Measurements from ENCODE around the gene EXOC4.
"Not testable (repeated sequence)": the region's sequence is repeated elsewhere in the genome, so short reads cannot be mapped to it uniquely, and the experiment has no call there.

EXOC4 gene

GRCh38 chr7:133635541-133635940 lies 382.7 kb downstream of the EXOC4 start:
- Histone ChIP-seq H3K4me1 (ENCODE audit: control insufficient read depth, insufficient read depth, low read length) (no peaks in the 10 kb centered on the region), H3K27ac (ENCODE audit: insufficient read depth, low read depth, low read length, poor library complexity, severe bottlenecking) (no peak overlapping the region), H3K36me3 (ENCODE audit: control insufficient read depth, insufficient read depth, low read length) (no peaks in the 10 kb centered on the region), H3K27me3 (ENCODE audit: control insufficient read depth, insufficient read depth, low read length, poor library complexity, severe bottlenecking) (no peaks in the 10 kb centered on the region), H3K9me3 (ENCODE audit: control insufficient read depth, low read length) (no peaks in the 10 kb centered on the region), H3K4me3 (ENCODE audit: insufficient read depth, low read depth, low read length) (no peak overlapping the region)
- WGBS, 2 experiments, result 87 to 94% methylated on average over 1 of the region's 1 CpG

DNA sequence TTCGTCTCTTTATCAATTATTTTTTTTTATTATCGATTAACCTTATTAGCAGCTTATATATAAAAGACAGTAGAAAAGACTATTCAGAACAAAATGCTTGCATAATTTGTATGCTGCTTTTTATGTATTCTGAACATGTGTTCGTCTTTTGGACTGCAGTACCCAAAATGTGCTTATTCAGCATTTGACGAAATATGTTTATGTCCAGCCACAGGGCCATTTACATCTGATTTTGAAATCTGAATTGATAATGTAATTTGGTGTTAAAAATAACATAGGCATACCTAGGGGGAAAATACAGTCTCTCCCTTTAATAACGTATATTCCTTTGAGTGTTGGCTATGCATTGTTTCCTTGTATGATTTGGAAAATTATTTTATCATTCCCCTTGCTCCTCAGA lies 386.0 kb downstream of the EXOC4 start:
- no peaks in the 10 kb centered on the region for H3K36me3 ChIP-seq (ENCODE audit: control insufficient read depth, insufficient read depth, low read length)
- WGBS, 2 experiments, result 92 to 100% methylated on average over 2 to 3 of the region's 5 CpGs
- H3K27me3 ChIP-seq (ENCODE audit: control insufficient read depth, insufficient read depth, low read length, poor library complexity, severe bottlenecking), result no peaks in the 10 kb centered on the region
- no peak overlapping the region for H3K27ac ChIP-seq (ENCODE audit: insufficient read depth, low read depth, low read length, poor library complexity, severe bottlenecking)
- H3K4me3 ChIP-seq (ENCODE audit: insufficient read depth, low read depth, low read length), result no peak overlapping the region
- H3K4me1 ChIP-seq (ENCODE audit: control insufficient read depth, insufficient read depth, low read length), result no peaks in the 10 kb centered on the region
- H3K9me3 ChIP-seq (ENCODE audit: control insufficient read depth, low read length), result no peaks in the 10 kb centered on the region

DNA sequence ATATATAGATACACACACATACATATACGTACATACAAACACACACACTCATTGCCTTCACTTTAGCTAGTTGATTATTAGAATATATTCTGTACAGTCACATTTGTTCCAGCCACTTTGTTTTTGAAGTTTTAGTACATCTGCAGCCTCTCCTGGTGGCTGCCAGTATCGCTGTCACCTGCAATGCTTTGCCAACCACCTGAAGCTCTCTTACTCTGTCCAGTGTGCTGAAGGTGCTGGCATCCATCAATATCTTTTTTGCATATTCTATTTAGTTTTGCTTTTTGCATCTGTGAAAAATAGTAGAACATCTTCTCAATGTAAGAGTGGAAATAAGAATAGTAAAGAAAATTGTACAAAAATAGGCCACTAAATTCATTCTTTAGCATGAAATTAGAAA lies 388.6 kb downstream of the EXOC4 start:
- Histone ChIP-seq H3K4me3 (ENCODE audit: insufficient read depth, low read depth, low read length) (no peak overlapping the region), H3K27me3 (ENCODE audit: control insufficient read depth, insufficient read depth, low read length, poor library complexity, severe bottlenecking) (no peaks in the 10 kb centered on the region), H3K27ac (ENCODE audit: insufficient read depth, low read depth, low read length, poor library complexity, severe bottlenecking) (no peak overlapping the region), H3K9me3 (ENCODE audit: control insufficient read depth, low read length) (no peaks in the 10 kb centered on the region), H3K4me1 (ENCODE audit: control insufficient read depth, insufficient read depth, low read length) (no peaks in the 10 kb centered on the region), H3K36me3 (ENCODE audit: control insufficient read depth, insufficient read depth, low read length) (no peaks in the 10 kb centered on the region)
- WGBS, 2 experiments, result 94 to 96% methylated on average over 2 of the region's 2 CpGs

DNA sequence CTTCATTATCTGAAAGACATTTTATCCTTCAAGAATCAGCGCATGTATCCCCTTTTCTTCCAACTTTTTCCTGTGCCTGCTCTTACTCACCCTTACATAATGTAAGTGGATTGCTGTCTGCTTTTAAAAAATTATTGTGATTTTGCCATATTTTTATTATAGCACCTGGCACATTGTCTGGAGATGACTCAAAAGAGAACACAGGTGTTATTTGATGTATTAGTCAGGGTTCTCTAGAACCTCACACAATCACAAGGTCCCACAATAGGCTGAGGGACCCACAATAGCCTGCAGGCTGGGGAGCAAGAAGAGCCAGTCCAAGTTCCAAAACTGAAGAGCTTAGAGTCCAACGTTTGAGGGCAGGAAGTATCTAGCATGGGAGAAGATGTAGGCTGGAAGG lies 390.0 kb downstream of the EXOC4 start:
- no peaks in the 10 kb centered on the region for H3K27me3 ChIP-seq (ENCODE audit: control insufficient read depth, insufficient read depth, low read length, poor library complexity, severe bottlenecking)
- WGBS, 2 experiments, result 93 to 94% methylated on average over 2 of the region's 2 CpGs
- H3K4me3 ChIP-seq (ENCODE audit: insufficient read depth, low read depth, low read length), result no peak overlapping the region
- H3K9me3 ChIP-seq (ENCODE audit: control insufficient read depth, low read length), result no peaks in the 10 kb centered on the region
- no peak overlapping the region for H3K27ac ChIP-seq (ENCODE audit: insufficient read depth, low read depth, low read length, poor library complexity, severe bottlenecking)
- no peaks in the 10 kb centered on the region for H3K4me1 ChIP-seq (ENCODE audit: control insufficient read depth, insufficient read depth, low read length)
- H3K36me3 ChIP-seq (ENCODE audit: control insufficient read depth, insufficient read depth, low read length), result no peaks in the 10 kb centered on the region

DNA sequence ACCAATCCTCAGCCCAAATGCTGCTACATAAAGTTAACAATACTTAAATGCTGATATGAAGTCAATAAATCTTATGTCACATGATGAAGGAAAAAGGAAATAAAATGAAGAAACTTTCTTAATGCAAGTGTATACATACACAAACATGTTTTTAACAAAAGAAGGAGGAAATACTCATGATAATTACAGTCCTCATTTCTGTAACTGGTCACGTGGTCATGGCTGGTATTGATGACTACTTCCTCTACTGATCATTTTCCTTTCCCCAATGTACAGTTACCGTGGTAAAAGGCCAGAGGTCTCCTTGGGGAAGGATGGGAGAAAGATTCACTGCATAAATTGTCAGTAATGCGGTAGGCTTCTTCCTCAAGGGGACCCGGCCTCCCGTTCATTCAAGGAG lies 390.8 kb downstream of the EXOC4 start:
- not testable (repeated sequence) for H3K36me3 ChIP-seq (ENCODE audit: control insufficient read depth, insufficient read depth, low read length); H3K4me3 ChIP-seq (ENCODE audit: insufficient read depth, low read depth, low read length); H3K27ac ChIP-seq (ENCODE audit: insufficient read depth, low read depth, low read length, poor library complexity, severe bottlenecking); H3K9me3 ChIP-seq (ENCODE audit: control insufficient read depth, low read length); H3K4me1 ChIP-seq (ENCODE audit: control insufficient read depth, insufficient read depth, low read length); H3K27me3 ChIP-seq (ENCODE audit: control insufficient read depth, insufficient read depth, low read length, poor library complexity, severe bottlenecking)
- WGBS, 2 experiments, result 68 to 77% methylated on average over 4 to 5 of the region's 5 CpGs

DNA sequence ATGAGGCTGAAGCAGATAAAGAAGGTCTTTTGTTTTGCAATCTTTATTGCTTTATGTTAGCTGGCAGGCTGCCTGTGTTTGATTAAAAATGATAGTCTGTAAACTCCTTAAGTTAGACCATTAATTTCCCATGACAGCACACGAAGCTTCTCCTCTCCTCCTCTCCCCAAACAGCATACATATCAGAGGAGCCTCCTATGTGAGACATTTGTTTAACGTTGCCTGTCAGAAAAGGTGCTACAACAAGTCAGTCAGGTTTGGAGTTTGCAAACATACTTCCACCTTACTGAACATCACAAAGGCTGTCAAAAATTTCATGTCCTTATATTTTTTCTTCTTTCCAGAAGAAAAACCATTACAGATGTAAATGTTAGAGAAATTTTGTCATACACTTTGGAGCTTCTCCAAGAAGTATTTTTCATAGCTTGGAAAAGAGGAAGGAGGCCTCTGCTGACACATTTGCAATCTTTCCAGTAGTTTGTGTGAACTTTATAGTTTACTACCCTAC lies 393.1 kb downstream of the EXOC4 start:
- WGBS, 2 experiments, result 83% methylated on average over 2 of the region's 2 CpGs
- Histone ChIP-seq H3K9me3 (ENCODE audit: control insufficient read depth, low read length) (no peaks in the 10 kb centered on the region), H3K36me3 (ENCODE audit: control insufficient read depth, insufficient read depth, low read length) (no peaks in the 10 kb centered on the region), H3K27ac (ENCODE audit: insufficient read depth, low read depth, low read length, poor library complexity, severe bottlenecking) (no peak overlapping the region), H3K4me3 (ENCODE audit: insufficient read depth, low read depth, low read length) (no peak overlapping the region), H3K27me3 (ENCODE audit: control insufficient read depth, insufficient read depth, low read length, poor library complexity, severe bottlenecking) (no peaks in the 10 kb centered on the region), H3K4me1 (ENCODE audit: control insufficient read depth, insufficient read depth, low read length) (no peaks in the 10 kb centered on the region)

DNA sequence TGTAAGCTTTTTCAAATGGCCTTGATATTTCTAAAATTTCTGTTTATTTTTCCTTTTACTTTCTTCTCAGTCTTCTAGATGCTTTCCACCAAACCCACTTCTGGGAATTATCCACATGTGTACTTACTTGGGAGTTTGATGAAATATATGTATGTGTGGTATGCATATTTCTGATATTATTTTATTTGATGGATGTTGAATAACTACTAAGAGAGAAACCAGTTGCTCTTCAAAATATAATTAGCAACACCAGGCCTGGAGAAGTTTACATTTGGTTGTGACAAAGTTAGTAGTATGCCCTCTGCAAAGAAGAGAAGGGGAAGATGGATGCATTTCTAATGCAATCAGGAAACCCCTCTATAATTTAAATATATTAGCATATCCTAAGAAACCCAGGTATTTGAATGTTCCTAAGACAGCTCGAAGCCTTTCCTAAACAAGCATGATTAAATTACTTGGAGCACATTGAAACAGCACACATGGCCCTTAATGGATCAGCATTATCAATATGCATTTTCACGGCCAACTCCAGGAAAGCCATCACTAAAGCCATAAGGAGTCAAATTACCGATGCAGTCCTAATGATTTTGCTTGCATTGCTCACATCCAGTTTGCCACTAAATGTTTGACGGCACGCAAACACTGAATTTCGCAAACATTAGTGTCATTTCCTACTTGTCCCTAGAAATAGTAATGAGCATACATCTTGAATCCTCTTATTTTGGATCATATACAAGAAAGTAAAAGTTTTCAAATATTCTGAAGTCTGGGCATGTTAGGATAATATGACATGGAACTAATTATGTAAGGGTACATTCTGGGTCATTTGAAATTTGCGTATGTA lies 393.8 kb downstream of the EXOC4 start:
- no peaks in the 10 kb centered on the region for H3K36me3 ChIP-seq (ENCODE audit: control insufficient read depth, insufficient read depth, low read length)
- no peaks in the 10 kb centered on the region for H3K4me1 ChIP-seq (ENCODE audit: control insufficient read depth, insufficient read depth, low read length)
- no peak overlapping the region for H3K27ac ChIP-seq (ENCODE audit: insufficient read depth, low read depth, low read length, poor library complexity, severe bottlenecking)
- no peaks in the 10 kb centered on the region for H3K27me3 ChIP-seq (ENCODE audit: control insufficient read depth, insufficient read depth, low read length, poor library complexity, severe bottlenecking)
- no peaks in the 10 kb centered on the region for H3K9me3 ChIP-seq (ENCODE audit: control insufficient read depth, low read length)
- 95% methylated on average over 6 to 7 of the region's 7 CpGs for WGBS, 2 experiments
- H3K4me3 ChIP-seq (ENCODE audit: insufficient read depth, low read depth, low read length), result no peak overlapping the region

GRCh38 chr7:133649593-133649992 lies 396.7 kb downstream of the EXOC4 start:
- WGBS, 2 experiments, result 84 to 85% methylated on average over 1 of the region's 1 CpG
- Histone ChIP-seq H3K4me3 (ENCODE audit: insufficient read depth, low read depth, low read length) (no peak overlapping the region), H3K9me3 (ENCODE audit: control insufficient read depth, low read length) (no peaks in the 10 kb centered on the region), H3K27ac (ENCODE audit: insufficient read depth, low read depth, low read length, poor library complexity, severe bottlenecking) (no peak overlapping the region), H3K36me3 (ENCODE audit: control insufficient read depth, insufficient read depth, low read length) (no peaks in the 10 kb centered on the region), H3K27me3 (ENCODE audit: control insufficient read depth, insufficient read depth, low read length, poor library complexity, severe bottlenecking) (no peaks in the 10 kb centered on the region), H3K4me1 (ENCODE audit: control insufficient read depth, insufficient read depth, low read length) (peaks cover 7% of the 10 kb centered on the region)

- no peaks in the 10 kb centered on the region for H3K36me3 ChIP-seq (ENCODE audit: control insufficient read depth, insufficient read depth, low read length)
- peaks cover 7% of the 10 kb centered on the region for H3K4me1 ChIP-seq (ENCODE audit: control insufficient read depth, insufficient read depth, low read length)
- WGBS, 2 experiments, result 97 to 99% methylated on average over 3 of the region's 3 CpGs
- H3K4me3 ChIP-seq (ENCODE audit: insufficient read depth, low read depth, low read length), result no peak overlapping the region
- no peak overlapping the region for H3K27ac ChIP-seq (ENCODE audit: insufficient read depth, low read depth, low read length, poor library complexity, severe bottlenecking)
- no peaks in the 10 kb centered on the region for H3K27me3 ChIP-seq (ENCODE audit: control insufficient read depth, insufficient read depth, low read length, poor library complexity, severe bottlenecking)
- no peaks in the 10 kb centered on the region for H3K9me3 ChIP-seq (ENCODE audit: control insufficient read depth, low read length)
Observed at GRCh38 chr7:133650069-133650468, 397.2 kb downstream of the EXOC4 start.

GRCh38 chr7:133650487-133651300 lies 397.8 kb downstream of the EXOC4 start:
- Histone ChIP-seq H3K27me3 (ENCODE audit: control insufficient read depth, insufficient read depth, low read length, poor library complexity, severe bottlenecking) (no peaks in the 10 kb centered on the region), H3K4me3 (ENCODE audit: insufficient read depth, low read depth, low read length) (no peak overlapping the region), H3K27ac (ENCODE audit: insufficient read depth, low read depth, low read length, poor library complexity, severe bottlenecking) (no peak overlapping the region), H3K9me3 (ENCODE audit: control insufficient read depth, low read length) (no peaks in the 10 kb centered on the region), H3K4me1 (ENCODE audit: control insufficient read depth, insufficient read depth, low read length) (peaks cover 7% of the 10 kb centered on the region), H3K36me3 (ENCODE audit: control insufficient read depth, insufficient read depth, low read length) (no peaks in the 10 kb centered on the region)
- 91 to 93% methylated on average over 3 to 5 of the region's 5 CpGs for WGBS, 2 experiments
